Parathyroid adenoma (tissue), 2 donors: ENCODE results near the gene ULBP3.

ENCODE experiments used
- H2AFZ ChIP-seq: fragments of 300-600 bp; sonication (generic); one replicate; pipeline ENCODE4 v1.7.0; 2017; ENCODE audit warnings: antibody characterized with exemption, mild to moderate bottlenecking
- H3K27ac ChIP-seq: fragments of 300-600 bp; sonication (generic); one replicate; pipeline ENCODE4 v1.7.0; 2017
- H3K27me3 ChIP-seq: fragments of 300-600 bp; sonication (generic); one replicate; pipeline ENCODE4 v1.7.0; 2017; ENCODE audit warnings: low read length; ENCODE audit not compliant: control insufficient read depth, insufficient read depth
- H3K36me3 ChIP-seq: fragments of 300-600 bp; sonication (generic); one replicate; pipeline ENCODE4 v1.7.0; 2017; ENCODE audit warnings: low read length; ENCODE audit not compliant: control insufficient read depth, insufficient read depth
- H3K4me1 ChIP-seq: fragments of 300-600 bp; sonication (generic); one replicate; pipeline ENCODE4 v1.7.0; 2017; ENCODE audit warnings: control low read depth
- H3K4me2 ChIP-seq: fragments of 300-600 bp; sonication (generic); one replicate; pipeline ENCODE4 v1.7.0; 2017; ENCODE audit warnings: low read length
- H3K4me3 ChIP-seq: fragments of 300-600 bp; sonication (generic); one replicate; pipeline ENCODE4 v1.7.0; 2017; ENCODE audit warnings: low read depth, low read length
- H3K79me2 ChIP-seq: fragments of 300-600 bp; sonication (generic); one replicate; pipeline ENCODE4 v1.7.0; 2017; ENCODE audit warnings: control low read depth
- H3K9ac ChIP-seq: fragments of 300-600 bp; sonication (generic); one replicate; pipeline ENCODE4 v1.7.0; 2017; ENCODE audit warnings: mild to moderate bottlenecking
- H3K9me3 ChIP-seq: fragments of 300-600 bp; sonication (generic); one replicate; pipeline ENCODE4 v1.7.0; 2017; ENCODE audit warnings: low read length; ENCODE audit not compliant: control insufficient read depth
- TF ChIP-seq, protein P1 (sequence below): fragments of 300-600 bp; sonication (generic); IDR thresholded peaks from one replicate; pipeline ENCODE4 v1.7.0; 2017; ENCODE audit warnings: antibody characterized with exemption, mild to moderate bottlenecking
- donor health status: primary hyperparathyroidism.

The ULBP3 gene

DNA sequence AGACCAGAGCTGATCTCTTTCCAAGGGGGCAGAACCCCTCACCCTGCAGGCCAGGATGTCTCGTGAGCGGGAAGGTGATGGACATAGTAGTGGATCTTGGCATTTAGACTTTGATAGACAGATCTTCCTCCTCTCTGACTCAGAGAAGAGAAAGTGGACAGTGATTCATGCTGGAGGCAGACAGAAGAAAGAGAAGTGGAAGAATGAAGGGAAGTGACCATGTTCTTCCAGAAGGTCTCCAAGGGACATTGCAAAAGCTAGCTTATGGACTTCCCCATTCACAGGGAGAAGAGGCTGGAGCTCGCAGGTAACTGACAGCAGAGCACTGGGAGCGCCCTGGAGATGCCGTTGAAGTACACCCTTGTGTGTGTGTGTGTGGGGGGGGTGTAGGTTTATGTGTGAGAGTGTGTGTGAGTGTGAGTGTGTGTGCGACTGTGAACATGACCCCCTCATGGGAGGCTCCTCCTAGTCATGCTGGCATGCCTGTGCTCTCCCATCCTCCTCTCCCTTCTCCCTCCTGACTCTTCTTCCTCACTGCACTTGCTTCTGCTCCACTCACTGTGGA lies 35.6 kb downstream of the ULBP3 start:
- peaks cover 7% of the 10 kb centered on the region for H3K27me3 ChIP-seq
- H3K36me3 ChIP-seq: no peaks in the 10 kb centered on the region
- H3K27ac ChIP-seq: no peak overlapping the region
- no peak overlapping the region for H3K4me3 ChIP-seq
- H3K9ac ChIP-seq: no peak overlapping the region
- no peaks in the 10 kb centered on the region for H3K9me3 ChIP-seq
- no peaks in the 10 kb centered on the region for H3K4me1 ChIP-seq
- TF ChIP-seq, protein P1, sequence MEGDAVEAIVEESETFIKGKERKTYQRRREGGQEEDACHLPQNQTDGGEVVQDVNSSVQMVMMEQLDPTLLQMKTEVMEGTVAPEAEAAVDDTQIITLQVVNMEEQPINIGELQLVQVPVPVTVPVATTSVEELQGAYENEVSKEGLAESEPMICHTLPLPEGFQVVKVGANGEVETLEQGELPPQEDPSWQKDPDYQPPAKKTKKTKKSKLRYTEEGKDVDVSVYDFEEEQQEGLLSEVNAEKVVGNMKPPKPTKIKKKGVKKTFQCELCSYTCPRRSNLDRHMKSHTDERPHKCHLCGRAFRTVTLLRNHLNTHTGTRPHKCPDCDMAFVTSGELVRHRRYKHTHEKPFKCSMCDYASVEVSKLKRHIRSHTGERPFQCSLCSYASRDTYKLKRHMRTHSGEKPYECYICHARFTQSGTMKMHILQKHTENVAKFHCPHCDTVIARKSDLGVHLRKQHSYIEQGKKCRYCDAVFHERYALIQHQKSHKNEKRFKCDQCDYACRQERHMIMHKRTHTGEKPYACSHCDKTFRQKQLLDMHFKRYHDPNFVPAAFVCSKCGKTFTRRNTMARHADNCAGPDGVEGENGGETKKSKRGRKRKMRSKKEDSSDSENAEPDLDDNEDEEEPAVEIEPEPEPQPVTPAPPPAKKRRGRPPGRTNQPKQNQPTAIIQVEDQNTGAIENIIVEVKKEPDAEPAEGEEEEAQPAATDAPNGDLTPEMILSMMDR: no peak
- no peak overlapping the region for H3K4me2 ChIP-seq
- H3K79me2 ChIP-seq: no peaks in the 10 kb centered on the region
- H2AFZ ChIP-seq: no peak overlapping the region

DNA sequence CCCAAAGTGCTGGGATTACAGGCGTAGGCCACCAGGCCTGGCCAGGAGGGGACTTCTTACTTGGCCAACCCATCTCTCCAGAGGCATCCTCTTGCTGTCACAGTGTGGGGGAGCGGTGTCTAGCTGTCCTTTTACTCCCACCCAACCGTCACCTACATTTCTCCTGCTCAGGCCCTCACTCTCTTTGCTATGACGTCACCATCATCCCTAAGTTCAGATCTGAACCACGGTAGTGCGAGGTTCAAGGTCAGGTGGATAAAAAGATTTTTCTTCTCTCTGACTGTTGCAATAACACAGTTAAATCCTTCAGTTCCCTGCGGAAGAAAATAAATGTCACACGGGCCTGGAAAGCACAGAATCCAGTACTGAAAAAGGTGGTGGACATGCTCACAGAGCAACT lies 36.3 kb downstream of the ULBP3 start:
- TF ChIP-seq, protein P1: no peak
- Histone ChIP-seq H3K4me1 (no peaks in the 10 kb centered on the region), H3K27me3 (peaks cover 7% of the 10 kb centered on the region)

DNA sequence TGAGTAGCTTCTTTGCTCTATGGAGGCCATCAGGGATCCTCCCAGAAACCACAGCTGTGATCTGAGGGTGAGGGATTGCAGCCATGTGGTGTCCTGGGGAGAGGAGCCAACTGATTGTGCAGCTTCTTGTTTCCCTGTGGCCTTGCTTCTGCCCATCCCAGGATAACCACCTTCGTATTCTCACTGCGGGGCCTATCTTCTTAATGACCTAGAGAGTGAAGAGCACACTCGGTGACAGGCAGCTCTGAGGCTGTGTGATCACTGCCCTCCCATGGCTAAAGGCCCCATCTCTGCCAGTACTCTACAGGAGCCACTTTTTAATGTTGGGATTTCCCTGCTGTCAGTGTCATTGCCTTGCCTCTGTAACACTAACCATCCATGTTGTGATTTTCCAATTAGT lies 38.3 kb downstream of the ULBP3 start:
- H3K4me2 ChIP-seq: no peak overlapping the region
- H3K27ac ChIP-seq: no peak overlapping the region
- no peaks in the 10 kb centered on the region for H3K4me1 ChIP-seq
- no peaks in the 10 kb centered on the region for H3K79me2 ChIP-seq
- H3K4me3 ChIP-seq: no peak overlapping the region
- H3K27me3 ChIP-seq: no peaks in the 10 kb centered on the region
- TF ChIP-seq, protein P1: no peak
- no peak overlapping the region for H3K9ac ChIP-seq
- H2AFZ ChIP-seq: no peak overlapping the region
- H3K36me3 ChIP-seq: no peaks in the 10 kb centered on the region
- H3K9me3 ChIP-seq: no peaks in the 10 kb centered on the region

More for the DNA sequence above, 36.3 kb downstream of the ULBP3 start:
- no peak overlapping the region for H3K27ac ChIP-seq
- H3K4me3 ChIP-seq: no peak overlapping the region
- no peak overlapping the region for H3K4me2 ChIP-seq
- no peak overlapping the region for H2AFZ ChIP-seq
- H3K36me3 ChIP-seq: no peaks in the 10 kb centered on the region
- H3K9me3 ChIP-seq: no peaks in the 10 kb centered on the region
- no peaks in the 10 kb centered on the region for H3K79me2 ChIP-seq
- H3K9ac ChIP-seq: no peak overlapping the region

DNA sequence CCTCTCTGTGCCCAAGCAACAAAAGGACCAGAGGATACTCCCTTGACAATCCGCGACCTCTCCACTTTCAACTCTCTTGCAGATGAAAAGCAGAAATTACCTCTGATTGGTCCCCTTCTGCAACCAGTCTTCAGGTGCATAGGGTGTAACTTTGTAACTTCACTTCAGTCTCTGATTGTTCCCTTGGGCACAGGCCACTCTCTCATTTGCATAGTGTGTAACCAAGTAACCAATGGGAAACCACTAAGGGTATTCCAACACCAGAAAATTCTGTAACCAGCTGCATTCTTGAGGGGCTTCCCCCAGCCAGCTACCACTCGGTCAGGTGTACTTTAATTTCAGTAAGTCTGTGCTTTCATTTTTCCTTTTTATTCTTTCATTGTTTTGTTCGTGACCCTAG lies 39.2 kb downstream of the ULBP3 start:
- TF ChIP-seq, protein P1: no peak
- H3K36me3 ChIP-seq: no peaks in the 10 kb centered on the region
- no peak overlapping the region for H3K27ac ChIP-seq
- no peaks in the 10 kb centered on the region for H3K79me2 ChIP-seq
- no peaks in the 10 kb centered on the region for H3K4me1 ChIP-seq
- H3K9ac ChIP-seq: no peak overlapping the region
- no peaks in the 10 kb centered on the region for H3K9me3 ChIP-seq
- H3K4me2 ChIP-seq: no peak overlapping the region
- no peak overlapping the region for H2AFZ ChIP-seq
- no peak overlapping the region for H3K4me3 ChIP-seq
- no peaks in the 10 kb centered on the region for H3K27me3 ChIP-seq

DNA sequence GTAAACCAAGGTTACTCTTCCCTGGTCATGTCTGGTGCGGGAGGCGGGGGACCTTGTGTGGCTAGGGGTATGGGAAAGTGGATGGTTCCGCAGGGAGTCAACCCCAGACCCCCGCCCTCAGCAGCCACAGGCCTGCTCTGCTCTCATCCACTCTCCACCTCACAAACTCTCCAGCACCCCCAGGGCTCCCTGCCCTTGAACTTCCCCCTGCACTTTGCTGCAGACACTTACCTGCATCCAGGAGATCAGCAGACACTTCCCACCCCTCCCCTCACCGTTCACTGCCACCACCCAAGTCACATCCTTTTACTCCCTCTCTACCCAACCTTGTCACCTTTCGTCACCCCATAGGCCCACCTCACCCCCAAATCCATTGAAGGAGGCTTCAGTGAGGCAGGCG lies 39.6 kb downstream of the ULBP3 start:
- Histone ChIP-seq H3K4me3 (no peak overlapping the region), H3K4me2 (no peak overlapping the region), H3K27me3 (no peaks in the 10 kb centered on the region), H3K4me1 (no peaks in the 10 kb centered on the region), H3K79me2 (no peaks in the 10 kb centered on the region), H2AFZ (no peak overlapping the region), H3K27ac (no peak overlapping the region), H3K9ac (no peak overlapping the region), H3K9me3 (no peaks in the 10 kb centered on the region), H3K36me3 (no peaks in the 10 kb centered on the region)
- TF ChIP-seq, protein P1: no peak
